HepG2 (cell line): Measurements from ENCODE around the gene PEX11G. TPM values are rescaled to one million over a fixed set of nuclear protein-coding genes. Genes with fewer than 3 reads are reported as not detected.

Source experiments
- AGO1 ChIP-seq: fragments of 200-400 bp; formaldehyde crosslinking; IDR thresholded peaks from 2 replicates; pipeline ENCODE4 v1.6.1; 2017; ENCODE audit warnings: mild to moderate bottlenecking, low read depth, low read length, moderate library complexity; ENCODE audit not compliant: poor library complexity, severe bottlenecking
- ARID2 ChIP-seq: sonication (generic); formaldehyde crosslinking; IDR thresholded peaks from 2 replicates; pipeline ENCODE4 v1.8.1; 2022; ENCODE audit warnings: mild to moderate bottlenecking, missing genetic modification reagents, borderline replicate concordance
- ARNT ChIP-seq: fragments of 450-650 bp; IDR thresholded peaks from 2 replicates; pipeline ENCODE4 v1.6.1; 2017
- ATF3 ChIP-seq: sonication (generic); formaldehyde crosslinking; IDR thresholded peaks from 2 replicates; pipeline ENCODE4 v1.4.0; 2020; ENCODE audit warnings: missing genetic modification reagents
- CREBL2 ChIP-seq: sonication (generic); formaldehyde crosslinking; IDR thresholded peaks from 2 replicates; pipeline ENCODE4 v1.8.1; 2023; ENCODE audit warnings: missing genetic modification reagents, mild to moderate bottlenecking, borderline replicate concordance
- DZIP1 ChIP-seq: sonication (generic); formaldehyde crosslinking; IDR thresholded peaks from 2 replicates; pipeline ENCODE4 v1.5.0; 2020; ENCODE audit warnings: mild to moderate bottlenecking, missing genetic modification reagents
- FOXO1 ChIP-seq: sonication (generic); formaldehyde crosslinking; IDR thresholded peaks from 2 replicates; pipeline ENCODE4 v1.4.0; 2020; ENCODE audit warnings: missing genetic modification reagents
- GLMP ChIP-seq: sonication (generic); formaldehyde crosslinking; IDR thresholded peaks from 2 replicates; pipeline ENCODE4 v1.9.0; 2021; ENCODE audit warnings: missing genetic modification reagents, mild to moderate bottlenecking, borderline replicate concordance
- MED13 ChIP-seq: sonication (generic); formaldehyde crosslinking; IDR thresholded peaks from 2 replicates; pipeline ENCODE4 v1.5.0; 2020; ENCODE audit warnings: missing genetic modification reagents
- MLX ChIP-seq: IDR thresholded peaks from 2 replicates; pipeline ENCODE4 v1.6.1; 2016
- MTA3 ChIP-seq: sonication (generic); formaldehyde crosslinking; IDR thresholded peaks from 2 replicates; pipeline ENCODE4 v1.4.0; 2020; ENCODE audit warnings: missing genetic modification reagents
- NFATC3 ChIP-seq: sonication (generic); formaldehyde crosslinking; IDR thresholded peaks from 2 replicates; pipeline ENCODE4 v1.5.1; 2020; ENCODE audit warnings: mild to moderate bottlenecking, missing genetic modification reagents
- NFKBIZ ChIP-seq: IDR thresholded peaks from 2 replicates; pipeline ENCODE4 v1.6.1; 2018; ENCODE audit warnings: missing genetic modification reagents, missing compliant biosample characterization
- NR1H2 ChIP-seq: sonication (generic); formaldehyde crosslinking; IDR thresholded peaks from 2 replicates; pipeline ENCODE4 v1.8.1; 2022; ENCODE audit warnings: low read depth, missing genetic modification reagents, borderline replicate concordance
- PAX8 ChIP-seq: sonication (generic); formaldehyde crosslinking; IDR thresholded peaks from 2 replicates; pipeline ENCODE4 v1.8.0; 2022; ENCODE audit warnings: mild to moderate bottlenecking, missing genetic modification reagents, borderline replicate concordance
- RXRB ChIP-seq: IDR thresholded peaks from 2 replicates; pipeline ENCODE4 v1.6.1; 2016; ENCODE audit warnings: borderline replicate concordance, missing genetic modification reagents, missing compliant biosample characterization
- WIZ ChIP-seq: sonication (generic); formaldehyde crosslinking; IDR thresholded peaks from 2 replicates; pipeline ENCODE4 v1.5.1; 2020; ENCODE audit warnings: mild to moderate bottlenecking, missing genetic modification reagents
- ZBTB49 ChIP-seq: sonication (generic); formaldehyde crosslinking; IDR thresholded peaks from 2 replicates; pipeline ENCODE4 v1.4.0; 2020; ENCODE audit warnings: missing genetic modification reagents, borderline replicate concordance
- ZNF121 ChIP-seq: sonication (generic); formaldehyde crosslinking; IDR thresholded peaks from 2 replicates; pipeline ENCODE4 v1.5.0; 2020; ENCODE audit warnings: mild to moderate bottlenecking, missing genetic modification reagents
- ZNF558 ChIP-seq: sonication (generic); formaldehyde crosslinking; IDR thresholded peaks from 2 replicates; pipeline ENCODE4 v1.9.0; 2022; ENCODE audit warnings: mild to moderate bottlenecking, missing genetic modification reagents, borderline replicate concordance
- ZNF605 ChIP-seq: sonication (generic); formaldehyde crosslinking; IDR thresholded peaks from 2 replicates; pipeline ENCODE4 v1.8.0; 2022; ENCODE audit warnings: mild to moderate bottlenecking, missing genetic modification reagents
- ZNF670 ChIP-seq: sonication (generic); formaldehyde crosslinking; IDR thresholded peaks from 2 replicates; pipeline ENCODE4 v1.8.0; 2022; ENCODE audit warnings: mild to moderate bottlenecking, missing genetic modification reagents, borderline replicate concordance
- ZNF768 ChIP-seq: sonication (generic); formaldehyde crosslinking; IDR thresholded peaks from 2 replicates; pipeline ENCODE4 v1.4.0; 2020; ENCODE audit warnings: missing genetic modification reagents
- polyA plus RNA-seq, 8 experiments: library from polyadenylated mRNA; depleted of rRNA in 3 of 8; stranded (reverse) in 7 of 8; unstranded in 1 of 8; fragments of >200 nt; fragmentation: Illumina TruSeq in 4 of 8; extraction: Trizol in 4 of 8; gene quantifications; 2 replicates each; pipeline versions ENCODE4 v1.2.1 to v1.2.3, GENCODE V29; 2011 to 2016; ENCODE audit warnings: low read depth in 4 of 8, missing spikeins in 1 of 8, mixed read lengths in 1 of 8; ENCODE audit not compliant: insufficient read depth in 1 of 8
- total RNA-seq, 5 experiments: library from RNA; depleted of rRNA; stranded (reverse); fragments of >200 nt; fragmentation: Illumina TruSeq; extraction: Trizol; gene quantifications; 2 replicates each; pipeline ENCODE4 v1.2.3, GENCODE V29; 2016; ENCODE audit warnings: low read depth in 1 of 5

PEX11G gene
- total and polyA plus RNA-seq, 2 of the 13 experiments (the other 11 are each of a cell fraction or from before 2014, with no cell fraction given): not detected

GRCh38 chr19:7500811-7501450, 12.1 kb upstream of the PEX11G start (continued):
- TF ChIP-seq ZNF121 (no peak), MTA3 (CRISPR knock-in tag) (no peak), ARNT (no peak), ARID2 (CRISPR knock-in tag) (no peak), MLX (CRISPR knock-in tag) (0 out of 2 replicates have a peak, but pooled peaks have one; percentile 16), CREBL2 (CRISPR knock-in tag) (no peak), ATF3 (no peak), NR1H2 (CRISPR knock-in tag) (peak; percentile 79; the same call in 1 of the 2 replicates), ZNF768 (no peak), WIZ (CRISPR knock-in tag) (0 out of 2 replicates have a peak, but pooled peaks have one; percentile 59), MED13 (CRISPR knock-in tag) (no peak), ZNF605 (CRISPR knock-in tag) (peak; percentile 40; the same call in 1 of the 2 replicates), DZIP1 (CRISPR knock-in tag) (peak; percentile 72; the same call in 1 of the 2 replicates), AGO1 (no peak), NFKBIZ (no peak), GLMP (CRISPR knock-in tag) (no peak), NFATC3 (no peak), RXRB (CRISPR knock-in tag) (no peak), FOXO1 (CRISPR knock-in tag) (no peak), ZBTB49 (CRISPR knock-in tag) (no peak), ZNF670 (CRISPR knock-in tag) (no peak; the same call in 1 of the 2 replicates), ZNF558 (CRISPR knock-in tag) (no peak; the same call in 1 of the 2 replicates), PAX8 (CRISPR knock-in tag) (no peak)
